ENCODE data around the gene MOXD1.
A peak's percentile ranks its signal among the peaks of the same experiment; 100 is the strongest.

Gene MOXD1

DNA sequence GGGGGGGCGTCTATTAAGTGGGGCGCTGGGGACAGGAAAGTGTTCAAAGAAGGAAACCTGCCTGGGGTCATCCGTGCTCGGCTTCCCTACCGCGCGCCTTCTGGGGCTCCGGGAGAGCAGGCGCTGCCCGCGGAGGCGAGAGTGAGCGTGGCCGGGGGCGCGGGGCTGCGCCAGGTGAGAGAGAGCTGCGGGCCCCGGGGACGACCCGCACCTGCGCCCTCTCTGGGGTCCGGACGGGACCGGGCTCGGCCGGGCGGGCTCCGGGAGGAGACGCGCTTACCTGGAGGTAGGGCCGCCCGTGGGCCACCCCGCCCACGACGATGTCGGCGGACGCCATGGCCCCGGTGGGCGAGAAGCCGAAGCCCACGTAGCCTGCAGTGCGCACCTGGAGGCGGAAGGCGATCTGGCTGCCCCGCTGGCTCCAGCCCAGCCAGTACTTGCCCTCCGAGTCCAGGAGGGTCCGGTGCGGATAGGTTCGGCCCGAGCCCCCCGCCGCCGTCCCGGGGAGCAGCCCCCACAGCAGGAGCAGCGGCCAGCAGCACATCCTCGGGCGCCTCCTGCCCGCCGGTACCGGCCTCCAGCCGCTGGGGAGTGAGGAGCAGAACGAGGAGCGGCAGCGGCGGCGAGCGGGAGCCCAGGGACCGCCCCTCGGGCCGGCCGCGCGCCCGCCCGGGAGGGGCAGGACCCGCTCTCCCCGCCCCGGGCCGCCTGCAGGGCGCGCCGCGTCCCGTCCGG is at the start of gene MOXD1 (continued):
- TF ChIP-seq, protein P1, sequence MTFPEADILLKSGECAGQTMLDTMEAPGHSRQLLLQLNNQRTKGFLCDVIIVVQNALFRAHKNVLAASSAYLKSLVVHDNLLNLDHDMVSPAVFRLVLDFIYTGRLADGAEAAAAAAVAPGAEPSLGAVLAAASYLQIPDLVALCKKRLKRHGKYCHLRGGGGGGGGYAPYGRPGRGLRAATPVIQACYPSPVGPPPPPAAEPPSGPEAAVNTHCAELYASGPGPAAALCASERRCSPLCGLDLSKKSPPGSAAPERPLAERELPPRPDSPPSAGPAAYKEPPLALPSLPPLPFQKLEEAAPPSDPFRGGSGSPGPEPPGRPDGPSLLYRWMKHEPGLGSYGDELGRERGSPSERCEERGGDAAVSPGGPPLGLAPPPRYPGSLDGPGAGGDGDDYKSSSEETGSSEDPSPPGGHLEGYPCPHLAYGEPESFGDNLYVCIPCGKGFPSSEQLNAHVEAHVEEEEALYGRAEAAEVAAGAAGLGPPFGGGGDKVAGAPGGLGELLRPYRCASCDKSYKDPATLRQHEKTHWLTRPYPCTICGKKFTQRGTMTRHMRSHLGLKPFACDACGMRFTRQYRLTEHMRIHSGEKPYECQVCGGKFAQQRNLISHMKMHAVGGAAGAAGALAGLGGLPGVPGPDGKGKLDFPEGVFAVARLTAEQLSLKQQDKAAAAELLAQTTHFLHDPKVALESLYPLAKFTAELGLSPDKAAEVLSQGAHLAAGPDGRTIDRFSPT (tag by site-specific recombination; IDR thresholded peaks at IDR 0.05) = peak; percentile 16; the same call in 1 of the 2 replicates
- TF ChIP-seq, protein P2, sequence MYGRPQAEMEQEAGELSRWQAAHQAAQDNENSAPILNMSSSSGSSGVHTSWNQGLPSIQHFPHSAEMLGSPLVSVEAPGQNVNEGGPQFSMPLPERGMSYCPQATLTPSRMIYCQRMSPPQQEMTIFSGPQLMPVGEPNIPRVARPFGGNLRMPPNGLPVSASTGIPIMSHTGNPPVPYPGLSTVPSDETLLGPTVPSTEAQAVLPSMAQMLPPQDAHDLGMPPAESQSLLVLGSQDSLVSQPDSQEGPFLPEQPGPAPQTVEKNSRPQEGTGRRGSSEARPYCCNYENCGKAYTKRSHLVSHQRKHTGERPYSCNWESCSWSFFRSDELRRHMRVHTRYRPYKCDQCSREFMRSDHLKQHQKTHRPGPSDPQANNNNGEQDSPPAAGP (tag by site-specific recombination; IDR thresholded peaks at IDR 0.05) = no peak
- TF ChIP-seq SP3 (tag by site-specific recombination; IDR thresholded peaks at IDR 0.05) (0 out of 2 replicates have a peak, but pooled peaks have one; percentile 42), ZNF843 (tag by site-specific recombination; IDR thresholded peaks at IDR 0.05) (0 out of 2 replicates have a peak, but pooled peaks have one; percentile 17), REST (tag by site-specific recombination; IDR thresholded peaks at IDR 0.05) (no peak), ZSCAN30 (tag by site-specific recombination; IDR thresholded peaks at IDR 0.05) (peak; percentile 55; the same call in 1 of the 2 replicates), ZNF449 (tag by site-specific recombination; IDR thresholded peaks at IDR 0.05) (peak; percentile 49; the same call in 1 of the 2 replicates), KLF16 (tag by site-specific recombination; IDR thresholded peaks at IDR 0.05) (peak; percentile 43; the same call in 1 of the 2 replicates), ZNF529 (tag by site-specific recombination; IDR thresholded peaks at IDR 0.05; ENCODE audit: insufficient replicate concordance) (no peak), EGR2 (tag by site-specific recombination; IDR thresholded peaks at IDR 0.05; ENCODE audit: low read depth) (peak; percentile 95), KLF10 (tag by site-specific recombination; IDR thresholded peaks at IDR 0.05) (peak; percentile 41; the same call in 1 of the 2 replicates), GLIS2 (tag by site-specific recombination; IDR thresholded peaks at IDR 0.05) (peak; percentile 71; the same call in 1 of the 2 replicates), ZNF302 (tag by site-specific recombination; IDR thresholded peaks at IDR 0.05; ENCODE audit: low read depth) (no peak), ZNF48 (tag by site-specific recombination; IDR thresholded peaks at IDR 0.05) (no peak), ZNF341 (tag by site-specific recombination; IDR thresholded peaks at IDR 0.05; ENCODE audit: low read depth) (peak; percentile 60; the same call in 1 of the 2 replicates), ZNF600 (tag by site-specific recombination; IDR thresholded peaks at IDR 0.05) (peak; percentile 34; the same call in 1 of the 2 replicates), ZEB2 (tag by site-specific recombination; IDR thresholded peaks at IDR 0.05) (peak; percentile 53; the same call in 1 of the 2 replicates), ZNF394 (tag by site-specific recombination; IDR thresholded peaks at IDR 0.05; ENCODE audit: borderline replicate concordance) (peak; percentile 89), SP2 (tag by site-specific recombination; IDR thresholded peaks at IDR 0.05) (no peak; the same call in 1 of the 2 replicates), ZNF335 (tag by site-specific recombination; conservative IDR thresholded peaks at IDR 0.05) (peak; percentile 82), MEIS1 (CRISPR knock-in tag; IDR thresholded peaks at IDR 0.05; ENCODE audit: borderline replicate concordance) (0 out of 2 replicates have a peak, but pooled peaks have one; percentile 26), ZNF660 (tag by site-specific recombination; IDR thresholded peaks at IDR 0.05) (peak; percentile 50; the same call in 1 of the 2 replicates), YY2 (tag by site-specific recombination; IDR thresholded peaks at IDR 0.05) (peak; percentile 30; the same call in 1 of the 2 replicates)
- TF ChIP-seq, protein P3, sequence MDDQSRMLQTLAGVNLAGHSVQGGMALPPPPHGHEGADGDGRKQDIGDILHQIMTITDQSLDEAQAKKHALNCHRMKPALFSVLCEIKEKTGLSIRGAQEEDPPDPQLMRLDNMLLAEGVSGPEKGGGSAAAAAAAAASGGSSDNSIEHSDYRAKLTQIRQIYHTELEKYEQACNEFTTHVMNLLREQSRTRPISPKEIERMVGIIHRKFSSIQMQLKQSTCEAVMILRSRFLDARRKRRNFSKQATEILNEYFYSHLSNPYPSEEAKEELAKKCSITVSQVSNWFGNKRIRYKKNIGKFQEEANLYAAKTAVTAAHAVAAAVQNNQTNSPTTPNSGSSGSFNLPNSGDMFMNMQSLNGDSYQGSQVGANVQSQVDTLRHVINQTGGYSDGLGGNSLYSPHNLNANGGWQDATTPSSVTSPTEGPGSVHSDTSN (CRISPR knock-in tag; IDR thresholded peaks at IDR 0.05) = peak; percentile 90
- TF ChIP-seq, protein P4, sequence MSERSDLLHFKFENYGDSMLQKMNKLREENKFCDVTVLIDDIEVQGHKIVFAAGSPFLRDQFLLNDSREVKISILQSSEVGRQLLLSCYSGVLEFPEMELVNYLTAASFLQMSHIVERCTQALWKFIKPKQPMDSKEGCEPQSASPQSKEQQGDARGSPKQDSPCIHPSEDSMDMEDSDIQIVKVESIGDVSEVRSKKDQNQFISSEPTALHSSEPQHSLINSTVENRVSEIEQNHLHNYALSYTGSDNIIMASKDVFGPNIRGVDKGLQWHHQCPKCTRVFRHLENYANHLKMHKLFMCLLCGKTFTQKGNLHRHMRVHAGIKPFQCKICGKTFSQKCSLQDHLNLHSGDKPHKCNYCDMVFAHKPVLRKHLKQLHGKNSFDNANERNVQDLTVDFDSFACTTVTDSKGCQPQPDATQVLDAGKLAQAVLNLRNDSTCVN (tag by site-specific recombination; optimal IDR thresholded peaks at IDR 0.05) = peak; percentile 90
- TF ChIP-seq, protein P5, sequence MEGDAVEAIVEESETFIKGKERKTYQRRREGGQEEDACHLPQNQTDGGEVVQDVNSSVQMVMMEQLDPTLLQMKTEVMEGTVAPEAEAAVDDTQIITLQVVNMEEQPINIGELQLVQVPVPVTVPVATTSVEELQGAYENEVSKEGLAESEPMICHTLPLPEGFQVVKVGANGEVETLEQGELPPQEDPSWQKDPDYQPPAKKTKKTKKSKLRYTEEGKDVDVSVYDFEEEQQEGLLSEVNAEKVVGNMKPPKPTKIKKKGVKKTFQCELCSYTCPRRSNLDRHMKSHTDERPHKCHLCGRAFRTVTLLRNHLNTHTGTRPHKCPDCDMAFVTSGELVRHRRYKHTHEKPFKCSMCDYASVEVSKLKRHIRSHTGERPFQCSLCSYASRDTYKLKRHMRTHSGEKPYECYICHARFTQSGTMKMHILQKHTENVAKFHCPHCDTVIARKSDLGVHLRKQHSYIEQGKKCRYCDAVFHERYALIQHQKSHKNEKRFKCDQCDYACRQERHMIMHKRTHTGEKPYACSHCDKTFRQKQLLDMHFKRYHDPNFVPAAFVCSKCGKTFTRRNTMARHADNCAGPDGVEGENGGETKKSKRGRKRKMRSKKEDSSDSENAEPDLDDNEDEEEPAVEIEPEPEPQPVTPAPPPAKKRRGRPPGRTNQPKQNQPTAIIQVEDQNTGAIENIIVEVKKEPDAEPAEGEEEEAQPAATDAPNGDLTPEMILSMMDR (tag by site-specific recombination; IDR thresholded peaks at IDR 0.05) = peak; percentile 27; the same call in 1 of the 2 replicates
